NOMO-1 treated with dmso at 0.1 percent for 144 hours (cell line): Measurements from ENCODE around the gene LILRA5.
"Not testable (repeated sequence)": the region's sequence is repeated elsewhere in the genome, so short reads cannot be mapped to it uniquely, and the experiment has no call there.

Source experiments
- DNase-seq: peaks from one replicate; lab custom pipeline; 2025; ENCODE audit not compliant: unreplicated experiment; lab: John Stamatoyannopoulos, UW

The LILRA5 gene

DNA sequence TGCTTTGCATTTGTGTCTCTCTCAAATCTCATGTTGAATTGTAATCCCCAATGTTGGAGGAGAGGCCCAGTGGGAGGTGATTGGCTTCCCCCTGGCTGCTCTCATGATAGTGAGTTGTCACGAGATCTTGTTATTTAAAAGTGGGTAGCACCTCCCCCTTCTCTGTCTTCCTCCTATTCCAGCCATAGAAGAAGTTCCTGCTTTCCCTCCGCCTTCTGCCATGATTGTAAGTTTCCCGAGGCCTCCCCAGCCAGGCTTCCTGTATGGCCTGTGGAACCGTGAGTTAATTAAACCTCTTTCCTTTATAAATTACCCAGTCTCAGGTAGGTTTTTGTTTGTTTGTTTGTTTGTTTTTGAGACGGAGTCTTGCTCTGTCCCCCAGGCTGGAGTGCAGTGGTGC lies 22.2 kb upstream of the LILRA5 start:
- DNase-seq, result no peak

DNA sequence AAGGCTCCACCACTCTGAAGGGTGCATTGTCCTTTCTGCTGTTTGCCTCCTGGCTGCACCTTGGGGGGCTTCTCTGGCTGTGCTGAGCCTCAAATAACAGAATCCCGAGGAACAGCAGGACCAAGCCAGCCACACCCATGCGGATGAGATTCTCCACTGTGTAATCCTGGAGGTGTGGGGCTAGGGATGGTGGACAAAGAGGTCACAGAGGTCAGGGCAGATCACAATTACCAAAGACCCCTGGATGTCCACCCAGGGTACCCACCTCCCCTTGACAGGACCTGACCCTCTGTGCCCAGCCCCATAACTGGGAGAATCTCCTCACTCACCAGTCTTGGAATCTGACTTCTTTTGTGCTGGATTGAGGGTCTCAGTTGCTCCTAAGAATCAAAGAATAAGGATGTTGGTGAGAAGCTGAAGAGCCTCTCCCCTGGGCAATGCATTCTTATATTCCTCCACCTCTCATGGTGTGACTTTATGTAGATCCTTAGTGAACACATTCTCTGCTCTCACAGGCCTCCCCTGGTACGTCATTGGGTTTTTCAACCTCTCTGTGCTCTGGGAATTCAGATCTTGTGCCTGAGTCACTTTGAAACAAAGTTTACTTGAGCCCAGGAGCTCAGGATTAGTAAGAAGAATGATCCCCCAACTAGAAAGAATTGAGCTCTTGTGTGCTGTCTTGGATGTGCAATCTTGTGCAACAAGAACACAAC lies 20.8 kb upstream of the LILRA5 start:
- DNase-seq, result no peak

DNA sequence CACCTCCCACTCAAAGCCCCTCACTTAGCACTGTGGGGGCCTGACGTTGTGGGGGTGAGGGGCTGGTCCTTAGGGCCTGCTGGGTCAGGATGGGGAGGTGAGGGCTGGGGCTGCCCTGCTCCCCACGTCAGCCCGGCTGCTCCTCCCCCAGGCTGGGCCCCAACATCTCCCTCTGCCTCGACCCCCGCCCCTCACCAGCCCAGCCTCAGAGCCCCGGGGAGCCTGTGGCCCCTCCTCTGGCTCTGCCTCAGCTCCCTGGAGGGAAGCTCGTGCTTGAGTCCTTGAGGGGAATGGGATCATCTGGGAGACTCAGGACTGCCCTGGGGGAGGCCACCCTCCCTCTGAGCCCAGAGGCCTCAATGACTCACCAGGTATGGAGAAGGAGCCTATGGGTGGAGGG lies 19.2 kb upstream of the LILRA5 start:
- no peak for DNase-seq

DNA sequence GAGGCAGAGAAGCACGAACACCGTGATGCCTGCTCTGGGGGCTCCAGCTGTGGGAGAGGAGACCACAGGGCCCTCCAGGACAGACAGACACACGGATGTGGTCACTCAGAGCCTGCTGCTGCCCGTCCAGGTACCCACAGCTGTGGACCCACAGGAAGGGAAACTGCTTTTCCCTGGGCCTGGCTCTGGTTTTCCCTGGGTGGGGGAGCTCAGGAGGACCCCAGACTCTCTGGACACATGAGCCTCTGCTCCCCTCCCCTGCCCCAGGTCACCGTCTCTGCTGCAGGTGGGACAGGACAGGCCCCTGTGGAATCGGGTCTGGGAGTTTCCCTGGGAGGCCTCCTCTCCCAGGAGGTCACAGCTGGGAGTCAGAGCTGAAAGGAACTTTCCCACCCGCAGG lies 18.7 kb upstream of the LILRA5 start:
- DNase-seq, result no peak

GRCh38 chr19:54329476-54330165 lies 16.7 kb upstream of the LILRA5 start:
- no peak for DNase-seq

GRCh38 chr19:54328781-54329180 lies 15.8 kb upstream of the LILRA5 start:
- not testable (repeated sequence) for DNase-seq

- DNase-seq, result no peak
Measured at GRCh38 chr19:54325631-54326030, 12.7 kb upstream of the LILRA5 start.

DNA sequence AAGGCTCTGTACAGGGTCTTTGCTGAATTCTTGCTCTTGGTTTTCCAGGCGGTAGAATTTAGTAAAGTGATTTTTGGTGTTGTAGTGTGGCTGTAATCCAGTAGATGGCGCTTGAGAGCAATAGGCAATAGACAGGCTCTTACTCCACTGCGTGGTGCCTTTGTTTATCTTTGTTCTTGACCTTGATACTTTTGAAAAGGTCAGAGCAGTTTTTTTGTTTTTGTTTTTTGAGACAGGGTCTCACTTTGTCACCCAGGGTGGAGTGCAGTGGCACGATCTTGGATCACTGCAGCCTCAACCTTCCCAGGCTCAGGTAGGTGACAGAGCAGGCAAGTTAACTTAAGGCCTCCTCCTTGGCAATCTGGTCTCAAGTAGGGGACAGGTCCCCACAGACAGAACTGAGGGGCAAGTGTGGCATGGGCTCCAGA lies 12.2 kb upstream of the LILRA5 start:
- peak; percentile 39 for DNase-seq

DNA sequence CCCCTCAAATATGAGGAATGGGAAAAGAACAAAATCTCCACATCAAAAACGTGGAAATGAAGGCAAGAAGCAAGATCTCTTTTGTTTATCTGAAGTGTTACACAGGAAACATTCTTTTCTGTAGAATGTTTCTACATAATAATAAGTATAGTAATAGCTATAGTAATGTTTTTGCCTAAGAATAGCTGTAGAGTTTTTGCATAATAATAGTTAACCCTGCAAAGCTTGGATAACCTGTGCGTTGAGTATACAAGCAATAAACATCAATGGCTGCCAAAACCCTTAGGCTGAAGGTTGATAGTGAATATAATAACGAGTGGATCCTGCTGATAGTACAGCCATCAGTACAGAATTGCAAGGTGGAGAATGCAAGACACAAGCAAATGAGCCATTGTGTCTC lies 11.1 kb upstream of the LILRA5 start:
- DNase-seq, result no peak

DNA sequence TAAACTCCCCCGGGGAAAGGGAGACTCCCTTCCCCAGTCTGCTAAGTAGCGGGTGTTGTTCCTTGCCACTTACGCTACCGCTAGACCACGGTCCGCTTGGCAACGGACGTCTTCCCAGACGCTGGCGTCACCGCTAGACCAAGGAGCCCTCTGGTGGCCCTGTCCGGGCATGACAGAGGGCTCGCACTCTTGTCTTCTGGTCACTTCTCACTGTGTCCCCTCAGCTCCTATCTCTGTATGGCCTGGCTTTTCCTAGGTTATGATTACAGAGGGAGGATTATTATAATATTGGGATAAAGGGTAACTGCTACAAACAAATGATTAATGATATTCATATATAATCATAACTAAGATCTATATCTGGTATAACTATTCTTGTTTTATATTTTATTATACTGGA lies 10.0 kb upstream of the LILRA5 start:
- not testable (repeated sequence) for DNase-seq

DNA sequence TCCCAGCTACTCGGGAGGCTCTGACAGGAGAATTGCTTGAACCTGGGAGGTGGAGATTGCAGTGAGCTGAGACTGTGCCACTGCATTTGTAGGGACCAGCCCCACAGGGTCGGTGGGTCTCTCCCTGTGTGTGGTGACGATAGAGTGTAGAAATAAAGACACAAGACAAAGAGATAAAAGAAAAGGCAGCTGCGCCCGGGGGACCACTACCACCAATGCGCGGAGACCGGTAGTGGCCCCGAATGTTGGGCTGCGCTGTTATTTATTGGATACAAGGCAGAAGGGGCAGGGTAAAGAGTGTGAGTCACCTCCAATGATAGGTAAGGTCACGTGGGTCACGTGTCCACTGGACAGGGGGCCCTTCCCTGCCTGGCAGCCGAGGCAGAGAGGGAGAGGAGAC lies 9.3 kb upstream of the LILRA5 start:
- not testable (repeated sequence) for DNase-seq

DNA sequence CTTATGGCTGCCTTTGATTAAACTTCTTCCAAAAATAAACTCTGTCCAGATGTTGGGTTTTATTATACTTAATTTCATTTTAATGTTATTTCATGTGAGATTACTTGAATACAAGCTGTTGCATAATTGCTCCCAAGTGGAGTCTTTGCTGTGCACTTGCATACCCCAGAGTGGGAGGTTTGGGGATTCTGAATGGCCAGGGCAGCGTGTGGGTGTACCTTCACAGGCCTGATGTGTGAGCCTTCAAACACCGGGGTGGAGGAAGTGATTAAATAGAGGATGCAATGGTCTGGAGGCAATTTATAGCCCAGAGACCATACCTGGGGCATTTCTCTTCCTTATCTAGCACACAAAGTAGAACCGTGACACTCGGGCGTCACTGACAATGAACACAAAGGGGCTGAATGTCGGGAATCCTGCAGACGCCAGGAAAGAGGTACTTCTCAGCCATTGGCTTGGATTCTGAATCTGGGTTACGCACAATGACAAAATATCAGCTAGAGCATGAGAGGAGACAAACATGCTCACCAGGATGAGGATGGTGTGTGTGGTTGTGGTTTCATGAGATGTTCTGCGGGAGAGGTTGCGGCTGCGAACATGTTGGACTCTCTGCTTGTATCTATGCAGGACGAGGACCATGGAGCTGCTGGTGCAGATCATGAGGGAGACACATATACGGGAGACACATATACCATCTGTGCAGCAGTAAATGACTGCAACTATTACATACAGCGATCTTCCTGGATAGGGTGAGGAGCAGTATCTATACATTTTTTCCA lies 7.1 kb upstream of the LILRA5 start:
- DNase-seq, result no peak

GRCh38 chr19:54319049-54319448 lies 6.1 kb upstream of the LILRA5 start:
- DNase-seq, result peak; percentile 85

- DNase-seq, result no peak
Measured at GRCh38 chr19:54317965-54318240, 4.9 kb upstream of the LILRA5 start.

- peak; percentile 74 for DNase-seq
Measured at GRCh38 chr19:54317108-54317964, 4.4 kb upstream of the LILRA5 start.

DNA sequence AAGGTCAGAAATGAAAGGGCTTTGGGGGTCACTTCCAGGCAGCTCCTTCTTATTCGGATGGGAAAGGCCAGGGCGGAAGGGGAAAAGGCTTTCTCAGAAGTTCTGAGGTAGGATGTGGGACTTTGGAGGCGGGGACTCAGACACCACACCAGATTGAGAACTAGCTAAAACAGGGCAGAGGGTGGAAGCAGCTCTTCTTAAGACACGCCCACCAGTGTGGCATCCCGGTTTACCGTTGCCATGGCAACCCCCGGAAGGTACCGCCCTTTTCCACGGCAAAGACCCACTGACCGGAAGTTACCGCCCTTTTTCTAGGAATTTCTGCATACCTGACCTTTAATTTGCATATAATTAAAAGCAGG lies 3.8 kb upstream of the LILRA5 start:
- peak; percentile 72 for DNase-seq

- DNase-seq, result no peak
Measured at GRCh38 chr19:54315956-54316355, 3.0 kb upstream of the LILRA5 start.

- no peak for DNase-seq
Measured at GRCh38 chr19:54312011-54312410, 955 bp downstream of the LILRA5 start.

DNA sequence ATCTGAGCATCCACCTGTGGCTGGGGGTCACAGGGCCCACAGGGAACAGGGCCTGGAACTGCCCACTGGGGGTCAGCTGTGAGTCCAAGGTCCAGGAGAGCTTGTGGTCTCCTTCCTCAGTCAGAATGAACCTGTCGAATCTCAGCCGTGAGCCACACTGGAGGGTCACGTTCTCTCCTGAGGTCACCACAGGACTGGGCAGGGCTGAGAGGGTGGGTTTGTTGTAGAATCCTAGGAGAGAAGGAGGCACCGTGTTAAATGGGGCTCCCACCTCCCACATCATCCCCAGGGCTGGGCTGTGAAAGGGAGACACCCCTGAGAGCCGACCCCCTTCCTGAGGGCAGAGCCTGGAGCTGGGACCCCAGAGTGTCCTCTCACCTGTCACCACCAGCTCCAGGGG lies 1.5 kb downstream of the LILRA5 start:
- no peak for DNase-seq

- no peak for DNase-seq
Measured at GRCh38 chr19:54310543-54310942, 2.4 kb downstream of the LILRA5 start.

- no peak for DNase-seq
Measured at GRCh38 chr19:54309811-54310210, 3.2 kb downstream of the LILRA5 start.
